ENCODE measurements around the gene RNF214.

RNF214 gene

GRCh38 chr11:117201658-117202305 lies 30.7 kb upstream of the RNF214 start:
- Histone ChIP-seq H3K27ac (ENCODE audit: low read length) (no peak overlapping the region), H3K4me2 (ENCODE audit: low read length) (no peak overlapping the region)

GRCh38 chr11:117202386-117203068 lies 29.9 kb upstream of the RNF214 start:
- H3K27me3 ChIP-seq (ENCODE audit: low read depth, low read length), result no peaks in the 10 kb centered on the region
- no peaks in the 10 kb centered on the region for H3K79me2 ChIP-seq (ENCODE audit: low read length)
- no peak overlapping the region for H3K27ac ChIP-seq (ENCODE audit: low read length)
- H3K4me2 ChIP-seq (ENCODE audit: low read length), result no peak overlapping the region
- TF ChIP-seq CTCF (IDR thresholded peaks at IDR 0.05; ENCODE audit: low read depth, low read length) (no peak), EZH2phosphoT487 (IDR thresholded peaks at IDR 0.05; ENCODE audit: low read depth) (no peak)
- H3K4me3 ChIP-seq (ENCODE audit: low read length), result no peak overlapping the region
- H4K20me1 ChIP-seq (ENCODE audit: insufficient read depth, low read length), result no peaks in the 10 kb centered on the region
- H3K9me3 ChIP-seq (ENCODE audit: insufficient read depth, low read length), result no peaks in the 10 kb centered on the region
- H3K4me1 ChIP-seq (ENCODE audit: low read length), result no peaks in the 10 kb centered on the region
- H3K9ac ChIP-seq (ENCODE audit: low read length), result no peak overlapping the region
- no peak overlapping the region for H2AFZ ChIP-seq (ENCODE audit: low read depth, low read length)
- H3K36me3 ChIP-seq (replicated peaks; ENCODE audit: low read depth, low read length), result peaks cover 4% of the 10 kb centered on the region

More at GRCh38 chr11:117201658-117202305, 30.7 kb upstream of the RNF214 start:
- Histone ChIP-seq H2AFZ (ENCODE audit: low read depth, low read length) (no peak overlapping the region), H3K9ac (ENCODE audit: low read length) (no peak overlapping the region), H3K4me1 (ENCODE audit: low read length) (no peaks in the 10 kb centered on the region), H4K20me1 (ENCODE audit: insufficient read depth, low read length) (no peaks in the 10 kb centered on the region), H3K27me3 (ENCODE audit: low read depth, low read length) (no peaks in the 10 kb centered on the region), H3K9me3 (ENCODE audit: insufficient read depth, low read length) (no peaks in the 10 kb centered on the region), H3K4me3 (ENCODE audit: low read length) (no peak overlapping the region), H3K36me3 (replicated peaks; ENCODE audit: low read depth, low read length) (peaks cover 4% of the 10 kb centered on the region), H3K79me2 (ENCODE audit: low read length) (no peaks in the 10 kb centered on the region)
- TF ChIP-seq CTCF (IDR thresholded peaks at IDR 0.05; ENCODE audit: low read depth, low read length) (no peak), EZH2phosphoT487 (IDR thresholded peaks at IDR 0.05; ENCODE audit: low read depth) (no peak)

- H3K4me2 ChIP-seq (ENCODE audit: low read length), result no peak overlapping the region
- no peak overlapping the region for H3K27ac ChIP-seq (ENCODE audit: low read length)
- TF ChIP-seq CTCF (IDR thresholded peaks at IDR 0.05; ENCODE audit: low read depth, low read length) (no peak), EZH2phosphoT487 (IDR thresholded peaks at IDR 0.05; ENCODE audit: low read depth) (no peak)
- no peak overlapping the region for H3K4me3 ChIP-seq (ENCODE audit: low read length)
- H3K4me1 ChIP-seq (ENCODE audit: low read length), result no peaks in the 10 kb centered on the region
- H4K20me1 ChIP-seq (ENCODE audit: insufficient read depth, low read length), result no peaks in the 10 kb centered on the region
- no peaks in the 10 kb centered on the region for H3K27me3 ChIP-seq (ENCODE audit: low read depth, low read length)
- H3K9ac ChIP-seq (ENCODE audit: low read length), result no peak overlapping the region
- H3K9me3 ChIP-seq (ENCODE audit: insufficient read depth, low read length), result no peaks in the 10 kb centered on the region
- H3K36me3 ChIP-seq (replicated peaks; ENCODE audit: low read depth, low read length), result peaks cover 4% of the 10 kb centered on the region
- no peaks in the 10 kb centered on the region for H3K79me2 ChIP-seq (ENCODE audit: low read length)
- no peak overlapping the region for H2AFZ ChIP-seq (ENCODE audit: low read depth, low read length)
Measured at GRCh38 chr11:117203069-117203407, 29.4 kb upstream of the RNF214 start.

GRCh38 chr11:117204283-117205080 lies 28.0 kb upstream of the RNF214 start:
- Histone ChIP-seq H3K4me2 (ENCODE audit: low read length) (no peak overlapping the region), H3K27me3 (ENCODE audit: low read depth, low read length) (no peaks in the 10 kb centered on the region), H4K20me1 (ENCODE audit: insufficient read depth, low read length) (no peaks in the 10 kb centered on the region), H2AFZ (ENCODE audit: low read depth, low read length) (no peak overlapping the region), H3K36me3 (replicated peaks; ENCODE audit: low read depth, low read length) (peaks cover 4% of the 10 kb centered on the region), H3K9me3 (ENCODE audit: insufficient read depth, low read length) (no peaks in the 10 kb centered on the region), H3K27ac (ENCODE audit: low read length) (no peak overlapping the region), H3K79me2 (ENCODE audit: low read length) (no peaks in the 10 kb centered on the region), H3K4me1 (ENCODE audit: low read length) (no peaks in the 10 kb centered on the region), H3K4me3 (ENCODE audit: low read length) (no peak overlapping the region), H3K9ac (ENCODE audit: low read length) (no peak overlapping the region)
- TF ChIP-seq EZH2phosphoT487 (IDR thresholded peaks at IDR 0.05; ENCODE audit: low read depth), result no peak
- no peak for TF ChIP-seq CTCF (IDR thresholded peaks at IDR 0.05; ENCODE audit: low read depth, low read length)
